Neural cell (in vitro differentiated cells): ENCODE measurements around the gene AWAT2.

Source experiments
- CTCF ChIP-seq: fragments of 450-650 bp; IDR thresholded peaks from 2 replicates; pipeline ENCODE4 v1.5.1; 2014; ENCODE audit warnings: antibody characterized with exemption, mild to moderate bottlenecking, moderate library complexity; ENCODE audit not compliant: poor library complexity, severe bottlenecking
- EZH2 ChIP-seq: fragments of 200-600, 300-800 bp; shearing (Covaris generic), sonication (generic); IDR thresholded peaks from 2 replicates; pipeline ENCODE4 v1.6.1; 2014; ENCODE audit warnings: antibody characterized with exemption, low read length, borderline replicate concordance, mild to moderate bottlenecking; ENCODE audit not compliant: insufficient read depth, poor library complexity, severe bottlenecking

- no peak for TF ChIP-seq CTCF
- no peak for TF ChIP-seq EZH2
Observed at GRCh38 chrX:70049406-70049805, 332 bp downstream of the AWAT2 start.
